ENCODE results near the gene PRKG1. TPM values are rescaled to one million over a fixed set of nuclear protein-coding genes. Genes with fewer than 3 reads are reported as not detected.

The PRKG1 gene
- total and polyA plus RNA-seq, 2 experiments from 2014 or later, result 18.2 to 21.1 TPM

- no peaks in the 10 kb centered on the region for H3K79me2 ChIP-seq (replicated peaks; ENCODE audit: insufficient read depth)
- no peaks in the 10 kb centered on the region for H3K4me1 ChIP-seq (ENCODE audit: insufficient read depth)
- no peak overlapping the region for H2AFZ ChIP-seq
- H3K27ac Mint-ChIP-seq, result no peak overlapping the region
- ATAC-seq, result peak; percentile 42
- peaks cover 2% of the 10 kb centered on the region for H3K27me3 Mint-ChIP-seq (ENCODE audit: insufficient read depth, low read depth, poor library complexity)
- DNase-seq (ENCODE audit: low spot score), result peak; percentile 70
- H3K9me2 ChIP-seq (ENCODE audit: insufficient read depth), result no peaks in the 10 kb centered on the region
- TF ChIP-seq, protein P1, sequence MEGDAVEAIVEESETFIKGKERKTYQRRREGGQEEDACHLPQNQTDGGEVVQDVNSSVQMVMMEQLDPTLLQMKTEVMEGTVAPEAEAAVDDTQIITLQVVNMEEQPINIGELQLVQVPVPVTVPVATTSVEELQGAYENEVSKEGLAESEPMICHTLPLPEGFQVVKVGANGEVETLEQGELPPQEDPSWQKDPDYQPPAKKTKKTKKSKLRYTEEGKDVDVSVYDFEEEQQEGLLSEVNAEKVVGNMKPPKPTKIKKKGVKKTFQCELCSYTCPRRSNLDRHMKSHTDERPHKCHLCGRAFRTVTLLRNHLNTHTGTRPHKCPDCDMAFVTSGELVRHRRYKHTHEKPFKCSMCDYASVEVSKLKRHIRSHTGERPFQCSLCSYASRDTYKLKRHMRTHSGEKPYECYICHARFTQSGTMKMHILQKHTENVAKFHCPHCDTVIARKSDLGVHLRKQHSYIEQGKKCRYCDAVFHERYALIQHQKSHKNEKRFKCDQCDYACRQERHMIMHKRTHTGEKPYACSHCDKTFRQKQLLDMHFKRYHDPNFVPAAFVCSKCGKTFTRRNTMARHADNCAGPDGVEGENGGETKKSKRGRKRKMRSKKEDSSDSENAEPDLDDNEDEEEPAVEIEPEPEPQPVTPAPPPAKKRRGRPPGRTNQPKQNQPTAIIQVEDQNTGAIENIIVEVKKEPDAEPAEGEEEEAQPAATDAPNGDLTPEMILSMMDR (conservative IDR thresholded peaks at IDR 0.05; ENCODE audit: low read depth in 2 of 2), result peak in 1 of 2 experiments; percentile 93
- TF ChIP-seq STAT1 (IDR thresholded peaks at IDR 0.05; ENCODE audit: unreplicated experiment), result no peak
- no peak for TF ChIP-seq ZNF331 (CRISPR knock-in tag; IDR thresholded peaks at IDR 0.05; ENCODE audit: low read depth)
- TF ChIP-seq REST (IDR thresholded peaks at IDR 0.05; ENCODE audit: unreplicated experiment), result no peak
- no peak for TF ChIP-seq EZH2 (IDR thresholded peaks at IDR 0.05; ENCODE audit: low read depth, unreplicated experiment)
- H3K4me3 ChIP-seq, result no peak overlapping the region
- H3K4me3 Mint-ChIP-seq, result no peak overlapping the region
- peaks cover 9% of the 10 kb centered on the region; the same call in 2 of the 3 replicates for H3K4me1 Mint-ChIP-seq
- H3K27ac ChIP-seq (ENCODE audit: low read depth), result no peak overlapping the region
- peaks cover 4% of the 10 kb centered on the region; the same call in 2 of the 3 replicates for H3K9me3 Mint-ChIP-seq
- H3K27me3 ChIP-seq (ENCODE audit: insufficient read depth), result no peaks in the 10 kb centered on the region
- no peak overlapping the region for H3K4me2 ChIP-seq
- no peaks in the 10 kb centered on the region; the same call in 2 of the 3 replicates for H3K36me3 Mint-ChIP-seq (ENCODE audit: low read depth)
- peaks cover 2% of the 10 kb centered on the region; the same call in 1 of the 2 replicates for H3K36me3 ChIP-seq (ENCODE audit: insufficient read depth)
- H4K20me1 ChIP-seq (replicated peaks; ENCODE audit: insufficient read depth), result no peaks in the 10 kb centered on the region
- H3F3A ChIP-seq (replicated peaks; ENCODE audit: low read depth), result no peaks in the 10 kb centered on the region
Observed at GRCh38 chr10:51063659-51064535, 10.4 kb upstream of the PRKG1 start.

DNA sequence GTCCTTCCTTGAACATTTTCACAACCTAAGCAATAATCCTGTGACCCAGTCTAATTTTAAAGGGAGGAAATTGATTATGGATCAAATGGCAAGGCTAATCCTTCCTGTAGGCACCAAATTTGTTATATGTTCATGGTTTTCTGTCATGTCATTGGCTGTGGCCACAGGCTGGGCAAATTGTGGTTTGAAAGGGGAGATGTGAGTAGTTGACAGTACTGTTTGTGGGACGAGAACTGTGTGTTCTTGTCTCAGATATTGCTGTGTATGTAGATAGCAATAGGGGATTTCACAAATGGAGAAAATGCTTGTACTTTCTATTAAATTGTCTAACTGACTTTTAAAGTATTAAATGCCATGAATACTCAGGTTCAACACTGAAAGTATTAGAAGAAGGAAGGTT is 8.1 kb upstream of the PRKG1 start:
- TF ChIP-seq ETS1 (IDR thresholded peaks at IDR 0.05) (no peak), ZNF331 (CRISPR knock-in tag; IDR thresholded peaks at IDR 0.05; ENCODE audit: low read depth) (no peak), JUNB (IDR thresholded peaks at IDR 0.05; ENCODE audit: unreplicated experiment) (no peak), ZNF114 (CRISPR knock-in tag; IDR thresholded peaks at IDR 0.05) (no peak)
- TF ChIP-seq, protein P1 (conservative IDR thresholded peaks at IDR 0.05; ENCODE audit: low read depth in 2 of 2), result no peak
- H3K27ac ChIP-seq (ENCODE audit: low read depth), result no peak overlapping the region

More for the DNA sequence above, 8.1 kb upstream of the PRKG1 start:
- H3K27ac Mint-ChIP-seq, result no peak overlapping the region
- no peaks in the 10 kb centered on the region for H3K27me3 Mint-ChIP-seq (ENCODE audit: insufficient read depth, low read depth, poor library complexity)
- Histone ChIP-seq H3K4me3 (no peak overlapping the region), H3K9me2 (ENCODE audit: insufficient read depth) (no peaks in the 10 kb centered on the region), H3K36me3 (ENCODE audit: insufficient read depth) (no peaks in the 10 kb centered on the region), H4K20me1 (replicated peaks; ENCODE audit: insufficient read depth) (no peaks in the 10 kb centered on the region), H3K27me3 (ENCODE audit: insufficient read depth) (no peaks in the 10 kb centered on the region), H3K4me2 (no peak overlapping the region), H3K79me2 (replicated peaks; ENCODE audit: insufficient read depth) (no peaks in the 10 kb centered on the region), H2AFZ (no peak overlapping the region), H3K4me1 (ENCODE audit: insufficient read depth) (no peaks in the 10 kb centered on the region), H3F3A (replicated peaks; ENCODE audit: low read depth) (no peaks in the 10 kb centered on the region)
- H3K36me3 Mint-ChIP-seq (ENCODE audit: low read depth), result no peaks in the 10 kb centered on the region
- no peak for DNase-seq (ENCODE audit: low spot score)
- no peak overlapping the region for H3K4me3 Mint-ChIP-seq
- ATAC-seq, result no peak
- peaks cover 9% of the 10 kb centered on the region; the same call in 2 of the 3 replicates for H3K4me1 Mint-ChIP-seq
- H3K9me3 Mint-ChIP-seq, result no peaks in the 10 kb centered on the region

Measured in GM23338 (cell line).